Endothelial cell of umbilical vein (primary cell): ENCODE data around the gene CARHSP1. TPM values are rescaled to one million over a fixed set of nuclear protein-coding genes. Genes with fewer than 3 reads are reported as not detected.

Experiments used
- BruUV-seq: library from RNA; stranded (reverse); fragments of 400-500 nt; replicated peaks from 2 replicates; lab custom pipeline; 2021; lab: Mats Ljungman, UMichigan
- CTCF ChIA-PET: fragments of 300-600, 350-600 bp; sonication (Branson Sonifier 250); formaldehyde crosslinking; loops from one replicate; lab custom pipeline; 2021; ENCODE audit warnings: antibody characterized with exemption, inconsistent platforms; lab: Charles Lee
- POLR2A ChIA-PET: fragments of 300-600, 350-600 bp; sonication (Branson Sonifier 250); formaldehyde crosslinking; loops from one replicate; lab custom pipeline; 2021; ENCODE audit warnings: antibody characterized with exemption, inconsistent platforms; lab: Charles Lee
- DNase-seq: peaks from one replicate; pipeline ENCODE4 v3.0.0-alpha.2; 2011; ENCODE audit warnings: low read depth, low spot score
- FAIRE-seq: peaks from 2 replicates; lab custom pipeline; 2011; peaks lifted over from hg19 to GRCh38; lab: Jason Lieb, UNC
- H2AFZ ChIP-seq: 2 replicates; pipeline ENCODE4 v1.6.0; 2012; ENCODE audit warnings: low read depth, low read length, control low read depth, inconsistent platforms
- H3K27ac ChIP-seq: 2 replicates; pipeline ENCODE4 v1.5.1; 2011; ENCODE audit warnings: low read depth, mild to moderate bottlenecking, control low read depth, low read length, moderate library complexity; ENCODE audit not compliant: insufficient read depth
- H3K27me3 ChIP-seq, 2 experiments: 2 replicates each; pipeline versions ENCODE4 v1.6.0 to v1.6.1; 2011; ENCODE audit warnings: low read length in 2 of 2, mixed read lengths in 1 of 2; ENCODE audit not compliant: control insufficient read depth in 2 of 2, insufficient read depth in 2 of 2
- H3K36me3 ChIP-seq, 2 experiments: 2 replicates in 1 of 2; 3 replicates in 1 of 2; pipeline ENCODE4 v1.5.1; 2011; ENCODE audit warnings: low read length in 2 of 2, mild to moderate bottlenecking in 1 of 2, moderate library complexity in 1 of 2; ENCODE audit not compliant: control insufficient read depth in 2 of 2, insufficient read depth in 2 of 2; ENCODE audit errors: extremely low read depth in 1 of 2
- H3K4me1 ChIP-seq: 3 replicates; pipeline ENCODE4 v1.5.1; 2011; ENCODE audit warnings: mild to moderate bottlenecking, low read length; ENCODE audit not compliant: control insufficient read depth, insufficient read depth; ENCODE audit errors: extremely low read depth
- H3K4me2 ChIP-seq: 2 replicates; pipeline ENCODE4 v1.6.1; 2011; ENCODE audit warnings: low read length, control low read depth, mixed read lengths; ENCODE audit not compliant: insufficient read depth
- H3K4me3 ChIP-seq, 3 experiments: fragments of 200-600 bp in 1 of 3; sonication (generic), shearing (Covaris generic) in 1 of 3; replicated peaks in 1 of 3; 2 replicates each; pipeline ENCODE4 v1.5.1; 2011 to 2016; ENCODE audit warnings: control low read depth in 3 of 3, low read length in 3 of 3, mild to moderate bottlenecking in 2 of 3, inconsistent platforms in 1 of 3, low read depth in 1 of 3, moderate library complexity in 1 of 3; ENCODE audit not compliant: insufficient read depth in 1 of 3
- H3K79me2 ChIP-seq: 2 replicates; pipeline ENCODE4 v1.6.0; 2012; ENCODE audit warnings: low read length, inconsistent platforms; ENCODE audit not compliant: control insufficient read depth, insufficient read depth
- H3K9ac ChIP-seq: replicated peaks from 2 replicates; pipeline ENCODE3; 2011; ENCODE audit warnings: low read length, control low read depth; ENCODE audit not compliant: insufficient read depth; ENCODE audit errors: extremely low read depth
- H3K9me1 ChIP-seq: replicated peaks from 3 replicates; pipeline ENCODE4 v1.6.0; 2011; ENCODE audit warnings: mild to moderate bottlenecking, low read length; ENCODE audit not compliant: control insufficient read depth, insufficient read depth; ENCODE audit errors: extremely low read depth
- H3K9me3 ChIP-seq: replicated peaks from 2 replicates; pipeline ENCODE4 v1.5.1; 2012; ENCODE audit warnings: low read length, inconsistent platforms; ENCODE audit not compliant: control insufficient read depth, insufficient read depth
- H4K20me1 ChIP-seq: replicated peaks from 2 replicates; pipeline ENCODE3; 2011; ENCODE audit warnings: mild to moderate bottlenecking, low read length; ENCODE audit not compliant: control insufficient read depth, insufficient read depth; ENCODE audit errors: extremely low read depth
- FOS ChIP-seq: IDR thresholded peaks from 2 replicates; pipeline ENCODE4 v1.6.1; 2011; ENCODE audit warnings: mild to moderate bottlenecking, low read length, moderate library complexity, borderline replicate concordance; ENCODE audit not compliant: insufficient read depth
- GATA2 ChIP-seq: IDR thresholded peaks from 2 replicates; pipeline ENCODE4 v1.7.0; 2011; ENCODE audit warnings: low read depth, mild to moderate bottlenecking, moderate library complexity, mixed read lengths, low read length; ENCODE audit not compliant: insufficient read length, insufficient read depth
- JUN ChIP-seq: IDR thresholded peaks from 2 replicates; pipeline ENCODE4 v1.6.1; 2011; ENCODE audit warnings: borderline replicate concordance, low read depth; ENCODE audit not compliant: insufficient read length, insufficient read depth
- POLR2A ChIP-seq: IDR thresholded peaks from 2 replicates; pipeline ENCODE4 v1.6.1; 2012; ENCODE audit warnings: low read depth, mild to moderate bottlenecking, control low read depth, low read length
- POLR2AphosphoS5 ChIP-seq: IDR thresholded peaks from 2 replicates; pipeline ENCODE4 v1.6.1; 2012; ENCODE audit warnings: low read depth, mild to moderate bottlenecking, control low read depth, low read length, moderate library complexity; ENCODE audit not compliant: insufficient read depth
- dilution Hi-C: fragments of 300-500 bp; cut with MboI; formaldehyde crosslinking; loops from one replicate; pipeline ENCODE4 v1.15.0; 2019; ENCODE audit warnings: low sequenced_read_pairs; ENCODE audit not compliant: extremely low pct_ligation_motif_present
- intact Hi-C: fragments of 100-400 bp; cut with micrococcal nuclease; formaldehyde crosslinking; loops from one replicate; pipeline ENCODE4 v1.10.0; 2022
- polyA plus RNA-seq, 4 experiments: library from polyadenylated mRNA; depleted of rRNA in 3 of 4; stranded (reverse) in 3 of 4; unstranded in 1 of 4; fragments of >200 nt; gene quantifications; 2 replicates each; pipeline versions ENCODE4 v1.2.1 to v1.2.3, GENCODE V29; 2011 to 2012; ENCODE audit warnings: missing spikeins in 1 of 4
- total RNA-seq: library from RNA; stranded (reverse); gene quantifications from 2 replicates; pipeline ENCODE4 v1.2.3, GENCODE V29; 2021
- TF ChIP-seq, protein P1 (sequence below): IDR thresholded peaks from 2 replicates; pipeline ENCODE4 v1.6.1; 2011; ENCODE audit not compliant: insufficient read depth, insufficient read length
- TF ChIP-seq, protein P2 (sequence below), 2 donors: IDR thresholded peaks; 1 replicate in 1 of 2; 2 replicates in 1 of 2; pipeline ENCODE4 v1.5.1; 2011; ENCODE audit warnings: low read length in 2 of 2, mild to moderate bottlenecking in 2 of 2, moderate library complexity in 2 of 2, control low read depth in 1 of 2, inconsistent platforms in 1 of 2, low read depth in 1 of 2; ENCODE audit not compliant: insufficient read depth in 1 of 2; ENCODE audit errors: extremely low read depth in 1 of 2

The CARHSP1 gene
- total and polyA plus RNA-seq, 2 donors (not counting 3 experiments of a cell fraction or from before 2014, with no cell fraction given): 64.9 to 72.5 TPM

DNA sequence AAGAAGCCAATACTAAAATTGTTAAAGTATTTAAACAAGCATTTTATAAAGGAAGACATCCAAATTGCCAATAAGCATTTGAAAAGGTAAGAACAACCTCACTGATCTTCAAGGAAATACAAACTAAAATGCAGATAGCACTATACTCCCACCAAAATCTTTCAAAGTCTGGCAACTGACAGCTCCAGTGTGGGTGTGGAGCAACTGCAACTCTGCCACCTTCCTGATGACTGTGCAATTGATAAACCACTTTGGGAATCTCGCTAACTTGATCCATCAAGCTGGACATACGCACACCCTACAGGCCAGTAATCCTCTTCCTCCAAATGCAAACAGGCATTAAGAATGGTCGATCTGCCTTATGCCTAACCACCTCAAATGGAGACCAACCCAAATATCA lies 45.3 kb upstream of the CARHSP1 start:
- Histone ChIP-seq H3K27ac (no peak overlapping the region), H3K36me3 (peaks cover 33 to 36% of the 10 kb centered on the region in 2 experiments), H3K9ac (no peak overlapping the region), H3K4me2 (no peak overlapping the region), H2AFZ (no peak overlapping the region), H3K4me3 (no peak overlapping the region), H3K9me1 (no peaks in the 10 kb centered on the region), H3K9me3 (no peaks in the 10 kb centered on the region), H3K79me2 (peaks cover 22% of the 10 kb centered on the region), H4K20me1 (no peaks in the 10 kb centered on the region), H3K27me3 (no peaks in the 10 kb centered on the region), H3K4me1 (no peaks in the 10 kb centered on the region)
- FAIRE-seq (no peak), DNase-seq (no peak)
- intact Hi-C loops (no loop called here), dilution Hi-C loops (no loop called here)
- no TSS peak for BruUV-seq
- ChIA-PET CTCF (interaction anchor here (0.7 to 1.5 kb wide), 4 partner anchors 13 to 221 kb away, joined by 3 to 8 read pairs (median 4); no protein-coding TSS in a partner anchor), POLR2A (no interaction called here)
- TF ChIP-seq JUN (no peak), POLR2AphosphoS5 (no peak), GATA2 (no peak), POLR2A (no peak), FOS (no peak)
- TF ChIP-seq, protein P1, sequence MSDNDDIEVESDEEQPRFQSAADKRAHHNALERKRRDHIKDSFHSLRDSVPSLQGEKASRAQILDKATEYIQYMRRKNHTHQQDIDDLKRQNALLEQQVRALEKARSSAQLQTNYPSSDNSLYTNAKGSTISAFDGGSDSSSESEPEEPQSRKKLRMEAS: no peak
- TF ChIP-seq, protein P2, sequence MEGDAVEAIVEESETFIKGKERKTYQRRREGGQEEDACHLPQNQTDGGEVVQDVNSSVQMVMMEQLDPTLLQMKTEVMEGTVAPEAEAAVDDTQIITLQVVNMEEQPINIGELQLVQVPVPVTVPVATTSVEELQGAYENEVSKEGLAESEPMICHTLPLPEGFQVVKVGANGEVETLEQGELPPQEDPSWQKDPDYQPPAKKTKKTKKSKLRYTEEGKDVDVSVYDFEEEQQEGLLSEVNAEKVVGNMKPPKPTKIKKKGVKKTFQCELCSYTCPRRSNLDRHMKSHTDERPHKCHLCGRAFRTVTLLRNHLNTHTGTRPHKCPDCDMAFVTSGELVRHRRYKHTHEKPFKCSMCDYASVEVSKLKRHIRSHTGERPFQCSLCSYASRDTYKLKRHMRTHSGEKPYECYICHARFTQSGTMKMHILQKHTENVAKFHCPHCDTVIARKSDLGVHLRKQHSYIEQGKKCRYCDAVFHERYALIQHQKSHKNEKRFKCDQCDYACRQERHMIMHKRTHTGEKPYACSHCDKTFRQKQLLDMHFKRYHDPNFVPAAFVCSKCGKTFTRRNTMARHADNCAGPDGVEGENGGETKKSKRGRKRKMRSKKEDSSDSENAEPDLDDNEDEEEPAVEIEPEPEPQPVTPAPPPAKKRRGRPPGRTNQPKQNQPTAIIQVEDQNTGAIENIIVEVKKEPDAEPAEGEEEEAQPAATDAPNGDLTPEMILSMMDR (IDR thresholded peaks at IDR 0.05; ENCODE audit: extremely low read depth in 1 of 2, insufficient read depth in 1 of 2, low read depth in 1 of 2, low read length in 2 of 2): no peak
